Mucosa of stomach (tissue), 1 donor: ENCODE data around the gene SLC1A1.
"Not testable (repeated sequence)": the region's sequence is repeated elsewhere in the genome, so short reads cannot be mapped to it uniquely, and the experiment has no call there.

Experiments
- H3K27me3 ChIP-seq: one replicate; pipeline ENCODE4 v1.7.0; 2013; ENCODE audit warnings: mild to moderate bottlenecking, low read length; ENCODE audit not compliant: control insufficient read depth, insufficient read depth
- H3K36me3 ChIP-seq: one replicate; pipeline ENCODE4 v1.7.0; 2013; ENCODE audit warnings: low read length; ENCODE audit not compliant: control insufficient read depth, insufficient read depth
- H3K4me1 ChIP-seq: one replicate; pipeline ENCODE4 v1.7.0; 2013; ENCODE audit warnings: mild to moderate bottlenecking, low read length; ENCODE audit not compliant: control insufficient read depth, insufficient read depth
- H3K4me3 ChIP-seq: one replicate; pipeline ENCODE4 v1.7.0; 2013; ENCODE audit warnings: low read length
- H3K9ac ChIP-seq: one replicate; pipeline ENCODE4 v1.7.0; 2013; ENCODE audit warnings: mild to moderate bottlenecking, low read length, moderate library complexity
- H3K9me3 ChIP-seq: one replicate; pipeline ENCODE4 v1.7.0; 2013; ENCODE audit warnings: mild to moderate bottlenecking, low read length, moderate library complexity; ENCODE audit not compliant: control insufficient read depth
- donor health status: Pancreatic carcinoma.

Gene SLC1A1

DNA sequence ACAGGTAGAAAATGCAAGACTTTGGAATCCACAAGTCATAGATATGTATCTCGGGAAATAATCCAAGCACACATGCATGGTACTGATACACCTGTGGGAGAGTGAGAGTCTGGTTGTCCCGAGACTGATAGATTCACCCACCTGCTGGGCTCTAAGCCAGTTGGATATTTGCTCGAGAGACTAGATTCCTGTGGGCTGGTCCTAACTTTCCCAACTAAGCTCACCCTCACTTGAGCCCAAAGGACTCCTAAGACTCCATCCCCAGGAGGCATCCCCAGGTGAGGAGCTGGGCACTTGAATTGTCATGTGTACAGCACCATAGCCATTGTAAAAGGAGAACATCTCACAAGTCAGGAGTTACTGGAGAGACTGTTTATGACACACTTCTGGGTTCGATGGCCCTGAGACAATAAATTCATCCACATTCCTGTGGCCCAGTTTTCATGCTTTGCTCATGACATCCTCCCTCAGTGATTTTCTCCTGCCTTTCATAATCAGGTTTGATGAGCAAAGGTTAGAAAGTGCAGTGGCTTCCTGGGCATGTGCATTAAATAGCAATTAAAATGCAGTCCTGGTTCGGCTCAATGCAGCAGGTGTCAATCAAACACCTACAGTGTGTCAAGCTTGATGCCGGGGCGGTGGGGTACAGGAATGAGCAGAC is 18.1 kb downstream of the SLC1A1 start:
- Histone ChIP-seq H3K27me3 (no peaks in the 10 kb centered on the region), H3K4me1 (peaks cover 5% of the 10 kb centered on the region), H3K36me3 (no peaks in the 10 kb centered on the region), H3K9ac (no peak overlapping the region), H3K4me3 (no peak overlapping the region), H3K9me3 (no peaks in the 10 kb centered on the region)

DNA sequence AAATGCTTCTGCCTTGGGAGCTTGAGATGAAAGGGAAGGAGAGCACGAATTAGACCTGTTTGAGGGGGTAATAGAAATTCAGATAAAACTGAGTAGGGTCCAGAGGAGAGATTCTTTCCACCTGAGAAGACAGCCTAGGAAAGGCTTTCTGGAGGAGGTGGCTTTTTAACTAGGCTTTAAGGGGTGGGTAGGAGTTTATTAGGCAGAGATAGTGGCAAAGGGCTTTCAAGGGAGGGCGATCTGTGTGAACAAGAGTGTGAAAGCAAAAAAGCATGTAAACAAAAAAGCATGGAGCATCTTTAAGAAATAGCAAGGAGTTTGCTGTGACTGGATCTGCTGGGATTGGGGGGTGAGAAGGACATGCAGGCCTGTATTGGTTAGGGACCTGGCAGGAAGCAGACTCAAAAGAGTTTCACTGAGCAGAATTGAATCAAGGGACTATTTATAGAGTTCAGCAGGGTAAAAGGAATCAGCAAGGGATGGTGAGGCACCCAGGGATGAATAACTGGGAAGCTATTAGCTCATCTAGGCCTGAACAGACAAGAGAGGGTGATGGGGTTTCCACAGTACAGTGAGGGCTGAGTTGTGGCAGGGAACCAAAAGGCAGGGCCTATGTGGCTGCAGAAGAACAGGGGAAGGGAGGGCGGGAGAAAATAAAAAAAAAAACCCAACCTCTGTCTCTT is 18.8 kb downstream of the SLC1A1 start:
- H3K27me3 ChIP-seq = no peaks in the 10 kb centered on the region
- peaks cover 5% of the 10 kb centered on the region for H3K4me1 ChIP-seq
- H3K9ac ChIP-seq = no peak overlapping the region
- no peak overlapping the region for H3K4me3 ChIP-seq
- no peaks in the 10 kb centered on the region for H3K9me3 ChIP-seq
- H3K36me3 ChIP-seq = no peaks in the 10 kb centered on the region

DNA sequence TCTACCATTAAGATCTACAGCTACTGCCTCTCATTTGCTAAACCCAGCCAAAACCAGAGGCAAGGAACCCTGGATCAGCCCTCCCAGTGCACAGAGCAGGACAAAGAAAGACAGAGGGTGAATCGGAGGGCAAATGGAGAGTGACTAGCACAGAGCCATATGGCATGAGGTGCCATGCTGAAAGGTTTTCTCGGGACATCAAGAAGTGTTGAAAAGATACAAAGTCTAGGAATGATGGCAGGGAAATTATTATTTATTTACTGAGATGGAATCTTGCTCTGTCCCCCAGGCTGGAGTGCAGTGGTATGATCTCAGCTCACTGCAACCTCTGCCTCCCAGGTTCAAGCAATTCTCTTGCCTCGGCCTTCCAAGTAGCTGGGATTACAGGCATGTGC is 19.3 kb downstream of the SLC1A1 start:
- Histone ChIP-seq H3K4me1 (peaks cover 5% of the 10 kb centered on the region), H3K9ac (no peak overlapping the region), H3K4me3 (no peak overlapping the region), H3K36me3 (no peaks in the 10 kb centered on the region), H3K27me3 (no peaks in the 10 kb centered on the region), H3K9me3 (no peaks in the 10 kb centered on the region)

DNA sequence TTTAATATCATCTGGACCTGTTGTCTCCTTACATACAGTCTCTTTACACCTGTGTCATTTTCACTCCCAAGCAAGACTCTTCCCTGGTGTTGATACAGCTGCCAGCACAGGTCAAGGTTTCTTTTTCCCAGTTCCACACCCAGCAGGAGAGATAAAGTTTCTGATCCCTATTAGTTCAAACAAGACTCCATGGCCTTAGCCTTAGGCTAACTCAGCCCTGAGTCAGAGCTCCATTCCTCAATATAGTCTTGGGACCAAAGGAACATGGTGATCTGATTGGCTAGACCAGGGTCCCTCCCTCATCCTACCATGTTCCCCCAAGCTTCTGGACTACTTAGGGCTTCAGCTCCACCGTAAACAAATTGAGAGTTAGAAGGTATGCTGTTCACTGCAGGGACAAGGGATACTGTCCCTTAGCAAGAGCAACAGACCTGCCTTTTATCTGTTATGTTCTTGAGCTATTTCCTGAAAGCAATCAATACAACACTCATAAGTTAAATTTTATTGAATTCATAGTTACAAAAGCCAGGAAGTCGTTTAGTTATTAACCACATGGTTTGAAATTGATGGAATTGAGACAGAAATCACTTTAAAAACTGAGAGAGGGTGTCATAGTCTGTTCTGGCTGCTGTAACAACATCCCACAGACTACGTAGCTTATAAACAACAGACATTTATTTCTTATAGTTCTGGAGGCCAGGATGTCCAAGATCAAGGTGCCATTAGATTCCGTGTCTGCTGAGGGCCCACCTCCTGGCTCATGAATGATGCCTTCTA is 20.5 kb downstream of the SLC1A1 start:
- peaks cover 5% of the 10 kb centered on the region for H3K4me1 ChIP-seq
- H3K9ac ChIP-seq = no peak overlapping the region
- H3K4me3 ChIP-seq = no peak overlapping the region
- H3K36me3 ChIP-seq = no peaks in the 10 kb centered on the region
- no peaks in the 10 kb centered on the region for H3K9me3 ChIP-seq
- no peaks in the 10 kb centered on the region for H3K27me3 ChIP-seq

DNA sequence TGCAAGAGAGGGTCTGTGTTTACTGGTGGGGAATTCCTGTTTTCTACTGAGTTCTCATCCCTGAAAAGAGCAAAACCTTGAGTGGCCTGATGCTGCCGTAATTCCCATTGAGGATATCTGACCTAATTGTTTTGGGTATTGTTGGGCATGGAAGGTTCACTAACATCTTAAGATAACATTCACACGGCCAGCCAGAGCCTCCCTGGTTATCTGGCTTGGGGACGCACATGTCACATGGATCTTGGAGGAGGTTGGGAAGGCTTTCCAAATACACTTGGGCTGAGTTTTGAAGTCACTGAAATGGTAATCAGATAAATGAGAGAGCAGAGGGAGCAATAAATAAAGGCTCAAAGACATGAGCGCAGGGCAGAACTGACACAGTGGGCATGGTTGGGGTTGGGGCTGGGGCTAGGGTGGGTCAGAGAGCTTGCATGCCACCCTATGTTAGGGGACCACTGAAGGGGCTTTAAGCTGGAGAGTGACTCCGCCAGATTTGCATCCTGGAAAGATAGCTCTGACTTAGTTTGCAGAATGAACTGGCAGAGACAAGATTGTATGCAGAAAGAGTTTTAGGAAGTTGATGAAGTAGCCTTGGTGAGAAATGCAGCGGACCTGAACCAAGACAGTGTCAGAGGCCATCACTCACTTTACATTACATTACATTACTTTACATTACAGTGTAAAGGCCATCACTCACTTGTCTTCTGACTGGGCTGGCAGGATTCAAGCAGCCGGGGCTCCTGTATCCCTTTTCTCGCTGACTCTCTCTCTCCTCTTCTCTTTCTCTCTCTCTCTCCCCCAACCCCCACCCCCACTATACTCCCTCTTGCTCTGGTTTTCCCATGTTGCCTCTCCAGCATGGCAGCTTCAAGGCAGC is 24.2 kb downstream of the SLC1A1 start:
- H3K9ac ChIP-seq = no peak overlapping the region
- no peak overlapping the region for H3K4me3 ChIP-seq
- no peaks in the 10 kb centered on the region for H3K9me3 ChIP-seq
- no peaks in the 10 kb centered on the region for H3K27me3 ChIP-seq
- H3K4me1 ChIP-seq = peaks cover 5% of the 10 kb centered on the region
- H3K36me3 ChIP-seq = no peaks in the 10 kb centered on the region

DNA sequence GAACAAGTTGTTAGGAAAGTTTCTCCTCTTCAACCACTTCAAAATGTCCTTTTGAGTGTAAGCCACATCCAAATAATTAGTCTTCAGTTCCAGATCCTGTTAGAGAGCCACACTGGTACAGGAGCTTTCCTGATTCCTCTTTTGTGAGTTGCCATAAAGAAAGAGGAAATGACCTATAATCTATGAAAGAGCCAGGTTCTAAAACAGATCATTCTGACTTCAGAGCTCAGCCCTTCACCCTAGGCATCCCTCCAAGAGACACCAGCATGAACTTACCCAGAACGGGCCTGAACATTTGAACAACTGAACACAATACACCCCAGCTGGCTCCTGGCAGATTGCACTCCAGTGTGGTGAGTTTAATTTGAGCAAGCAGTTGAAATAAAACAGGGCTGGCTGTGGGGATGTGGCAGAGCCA is 25.7 kb downstream of the SLC1A1 start:
- Histone ChIP-seq H3K4me1 (no peaks in the 10 kb centered on the region), H3K27me3 (no peaks in the 10 kb centered on the region), H3K9ac (no peak overlapping the region), H3K4me3 (no peak overlapping the region), H3K36me3 (no peaks in the 10 kb centered on the region), H3K9me3 (no peaks in the 10 kb centered on the region)

DNA sequence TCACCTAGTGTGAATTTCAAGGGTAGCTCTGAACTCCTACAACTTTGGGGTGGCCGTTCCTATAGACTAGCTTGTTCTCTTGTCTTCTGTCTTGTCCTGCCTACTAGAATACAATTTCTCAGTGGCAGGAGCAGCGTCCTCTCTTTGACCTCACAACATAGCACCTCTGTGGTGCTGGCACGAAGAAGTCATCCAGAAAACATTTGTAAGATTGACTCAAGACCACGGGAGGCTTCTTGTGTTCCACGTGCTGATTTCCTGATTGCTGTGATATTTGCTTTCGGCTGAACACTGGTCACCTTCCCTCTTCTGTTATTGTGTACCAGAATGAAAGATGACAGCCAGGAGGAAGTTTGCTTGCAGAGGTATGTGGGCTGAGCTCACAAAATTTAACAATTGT is 27.0 kb downstream of the SLC1A1 start:
- Histone ChIP-seq H3K9me3 (no peaks in the 10 kb centered on the region), H3K36me3 (no peaks in the 10 kb centered on the region), H3K4me1 (no peaks in the 10 kb centered on the region), H3K9ac (no peak overlapping the region), H3K27me3 (no peaks in the 10 kb centered on the region), H3K4me3 (no peak overlapping the region)

DNA sequence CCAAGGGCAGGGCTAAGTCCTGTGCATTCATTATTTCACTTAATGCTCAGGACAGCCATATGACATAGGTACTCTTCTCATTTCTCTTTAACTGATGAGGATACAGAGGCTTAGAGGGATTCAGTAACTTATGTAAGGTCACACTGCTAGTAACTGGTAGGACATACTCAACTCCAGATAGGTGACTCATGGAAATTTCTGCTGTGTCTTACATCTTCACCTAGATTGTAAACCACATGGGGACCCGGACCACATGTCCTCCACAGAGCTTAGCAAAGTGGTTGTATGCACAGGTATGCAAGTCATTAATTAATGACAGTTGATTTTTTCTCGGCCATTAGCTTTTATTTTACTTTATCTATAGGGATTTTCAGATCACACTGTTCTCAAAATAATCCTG is 29.3 kb downstream of the SLC1A1 start:
- H3K27me3 ChIP-seq = no peaks in the 10 kb centered on the region
- no peaks in the 10 kb centered on the region for H3K9me3 ChIP-seq
- H3K36me3 ChIP-seq = no peaks in the 10 kb centered on the region
- H3K4me3 ChIP-seq = no peak overlapping the region
- no peaks in the 10 kb centered on the region for H3K4me1 ChIP-seq
- no peak overlapping the region for H3K9ac ChIP-seq

DNA sequence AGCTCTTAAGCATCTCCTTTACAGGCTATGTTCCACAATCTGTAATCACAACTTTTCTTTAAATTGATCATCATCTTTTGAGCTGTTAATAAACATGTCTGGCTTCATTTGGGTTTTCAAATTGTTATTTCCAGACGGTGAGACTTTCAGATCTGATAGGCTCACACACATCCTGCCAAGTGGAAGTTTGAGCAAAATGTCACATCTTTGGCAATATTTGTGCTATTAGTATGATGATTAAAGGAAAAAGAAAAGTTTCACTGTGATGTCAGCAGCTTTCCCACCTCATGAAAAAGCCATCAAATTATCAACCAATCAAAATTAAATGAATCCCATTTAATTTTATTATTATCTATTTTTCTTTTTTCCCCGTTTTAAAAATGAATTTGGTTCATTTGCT is 29.8 kb downstream of the SLC1A1 start:
- no peak overlapping the region for H3K4me3 ChIP-seq
- H3K9me3 ChIP-seq = no peaks in the 10 kb centered on the region
- no peaks in the 10 kb centered on the region for H3K36me3 ChIP-seq
- no peaks in the 10 kb centered on the region for H3K27me3 ChIP-seq
- H3K4me1 ChIP-seq = no peaks in the 10 kb centered on the region
- H3K9ac ChIP-seq = no peak overlapping the region

DNA sequence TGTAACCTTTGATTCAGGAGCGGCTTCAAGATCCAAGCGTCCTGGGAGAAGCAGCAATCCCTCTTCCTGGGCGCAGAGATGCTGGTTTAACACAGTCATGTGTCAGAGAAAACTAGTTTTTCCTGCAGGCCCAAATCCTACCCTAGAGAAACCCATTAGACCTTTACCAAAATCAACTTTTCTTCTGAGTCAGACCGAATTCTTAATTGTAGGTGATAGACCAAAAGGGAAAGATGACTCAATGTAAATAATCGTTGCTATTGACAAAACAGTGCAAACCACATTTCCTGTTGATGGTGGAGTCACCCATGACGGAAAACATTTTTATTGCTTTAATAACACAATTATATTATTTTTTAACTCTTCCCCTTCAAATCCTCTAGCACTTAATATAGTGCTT is 40.1 kb downstream of the SLC1A1 start:
- H3K27me3 ChIP-seq = no peaks in the 10 kb centered on the region

DNA sequence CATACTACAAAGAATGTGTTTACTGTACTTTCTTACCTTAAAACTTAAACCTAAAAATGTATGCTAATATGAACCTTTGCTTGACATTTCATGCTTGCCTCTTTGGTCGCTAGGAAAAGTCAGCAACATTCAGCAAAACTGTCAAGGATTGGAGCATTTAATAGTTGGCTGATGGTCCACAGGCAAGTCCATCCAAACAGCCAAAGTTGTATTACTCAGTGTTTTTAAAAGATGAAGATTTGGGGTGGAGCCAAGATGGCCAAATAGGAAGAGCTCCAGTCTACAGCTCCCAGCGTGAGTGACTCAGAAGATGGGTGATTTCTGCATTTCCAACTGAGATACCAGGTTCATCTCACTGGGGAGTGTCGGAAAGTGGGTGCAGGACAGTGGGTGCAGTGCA is 40.6 kb downstream of the SLC1A1 start:
- not testable (repeated sequence) for H3K36me3 ChIP-seq, H3K27me3 ChIP-seq, H3K9me3 ChIP-seq, H3K9ac ChIP-seq, H3K4me1 ChIP-seq, H3K4me3 ChIP-seq

More for the DNA sequence above, 40.1 kb downstream of the SLC1A1 start:
- Histone ChIP-seq H3K9ac (no peak overlapping the region), H3K36me3 (no peaks in the 10 kb centered on the region), H3K4me1 (no peaks in the 10 kb centered on the region), H3K4me3 (no peak overlapping the region), H3K9me3 (no peaks in the 10 kb centered on the region)
